SK-N-SH (cell line): ENCODE results near the gene DPY19L1.

ENCODE experiments used
- CHD2 ChIP-seq: fragments of 150-350 bp; IDR thresholded peaks from 2 replicates; pipeline ENCODE4 v1.6.1; 2018; ENCODE audit warnings: low read length; ENCODE audit not compliant: partially characterized antibody
- EP300 ChIP-seq, 2 experiments: IDR thresholded peaks; 2 replicates each; pipeline versions ENCODE4 v1.4.0 to v1.6.1; 2012; ENCODE audit warnings: borderline replicate concordance in 1 of 2, low read depth in 1 of 2, low read length in 1 of 2
- FOXM1 ChIP-seq: IDR thresholded peaks from 2 replicates; pipeline ENCODE4 v1.4.0; 2012; ENCODE audit warnings: low read depth, mild to moderate bottlenecking
- GABPA ChIP-seq: IDR thresholded peaks from 2 replicates; pipeline ENCODE4 v1.4.0; 2012; ENCODE audit warnings: low read depth, mild to moderate bottlenecking
- JUND ChIP-seq: IDR thresholded peaks from 2 replicates; pipeline ENCODE4 v1.4.0; 2012
- POLR2AphosphoS5 ChIP-seq: IDR thresholded peaks from 2 replicates; pipeline ENCODE4 v1.6.1; 2012; ENCODE audit warnings: low read depth, low read length
- RCOR1 ChIP-seq: fragments of 150-350 bp; IDR thresholded peaks from 2 replicates; pipeline ENCODE4 v1.6.1; 2017; ENCODE audit warnings: antibody characterized with exemption, low read length
- RXRA ChIP-seq: IDR thresholded peaks from 2 replicates; pipeline ENCODE4 v1.4.0; 2012; ENCODE audit warnings: low read depth, mild to moderate bottlenecking, borderline replicate concordance
- TAF1 ChIP-seq: IDR thresholded peaks from 2 replicates; pipeline ENCODE4 v1.6.1; 2012; ENCODE audit warnings: low read depth, mild to moderate bottlenecking, low read length, moderate library complexity, borderline replicate concordance
- YY1 ChIP-seq: IDR thresholded peaks from 2 replicates; pipeline ENCODE4 v1.4.0; 2012; ENCODE audit warnings: low read depth, mild to moderate bottlenecking
- TF ChIP-seq, protein P1 (sequence below): fragments of 200-600 bp; sonication (generic); IDR thresholded peaks from 2 replicates; pipeline ENCODE4 v1.6.1; 2017; ENCODE audit warnings: antibody characterized with exemption, mild to moderate bottlenecking, moderate library complexity
- TF ChIP-seq, protein P2 (sequence below): IDR thresholded peaks from 2 replicates; pipeline ENCODE4 v1.4.0; 2012; ENCODE audit warnings: low read depth
- TF ChIP-seq, protein P3 (sequence below): IDR thresholded peaks from 2 replicates; pipeline ENCODE4 v1.6.1; 2012; ENCODE audit warnings: mild to moderate bottlenecking, low read depth, low read length, moderate library complexity

DNA sequence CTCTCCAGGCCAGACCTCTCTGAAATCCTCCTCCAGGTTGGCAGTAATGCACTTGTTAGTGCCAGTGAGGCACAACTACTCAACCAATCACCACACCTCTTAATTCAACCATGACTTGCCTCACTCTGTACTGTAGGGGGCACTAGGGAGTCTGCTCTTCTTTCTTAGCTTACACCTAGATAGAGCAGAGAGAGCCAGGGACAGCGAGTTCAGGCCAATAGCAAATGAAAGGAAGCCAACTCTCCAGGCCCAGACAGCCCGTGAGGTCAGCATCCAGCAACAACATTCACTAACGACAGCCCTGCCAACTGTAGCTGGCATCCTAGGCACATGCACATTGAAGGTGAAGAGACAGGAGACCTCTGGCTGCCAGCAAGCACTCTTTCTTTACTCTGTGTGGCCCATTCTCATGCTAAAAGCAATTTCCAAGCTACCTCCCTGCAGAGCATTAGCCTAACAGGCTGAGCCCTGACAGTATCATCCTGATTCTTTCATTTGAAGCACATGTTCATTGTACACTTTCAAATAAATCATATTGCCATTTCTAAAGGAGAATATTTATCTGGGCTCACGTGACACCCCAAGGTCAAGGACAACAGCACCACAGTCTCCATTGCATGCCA is 136.3 kb downstream of the DPY19L1 start:
- TF ChIP-seq YY1 (no peak), POLR2AphosphoS5 (no peak), CHD2 (no peak), TAF1 (no peak), RXRA (no peak), EP300 (IDR thresholded peaks at IDR 0.05; ENCODE audit: borderline replicate concordance in 1 of 2, low read depth in 1 of 2, low read length in 1 of 2) (no peak), GABPA (no peak), JUND (no peak), FOXM1 (no peak), RCOR1 (no peak)
- TF ChIP-seq, protein P1, sequence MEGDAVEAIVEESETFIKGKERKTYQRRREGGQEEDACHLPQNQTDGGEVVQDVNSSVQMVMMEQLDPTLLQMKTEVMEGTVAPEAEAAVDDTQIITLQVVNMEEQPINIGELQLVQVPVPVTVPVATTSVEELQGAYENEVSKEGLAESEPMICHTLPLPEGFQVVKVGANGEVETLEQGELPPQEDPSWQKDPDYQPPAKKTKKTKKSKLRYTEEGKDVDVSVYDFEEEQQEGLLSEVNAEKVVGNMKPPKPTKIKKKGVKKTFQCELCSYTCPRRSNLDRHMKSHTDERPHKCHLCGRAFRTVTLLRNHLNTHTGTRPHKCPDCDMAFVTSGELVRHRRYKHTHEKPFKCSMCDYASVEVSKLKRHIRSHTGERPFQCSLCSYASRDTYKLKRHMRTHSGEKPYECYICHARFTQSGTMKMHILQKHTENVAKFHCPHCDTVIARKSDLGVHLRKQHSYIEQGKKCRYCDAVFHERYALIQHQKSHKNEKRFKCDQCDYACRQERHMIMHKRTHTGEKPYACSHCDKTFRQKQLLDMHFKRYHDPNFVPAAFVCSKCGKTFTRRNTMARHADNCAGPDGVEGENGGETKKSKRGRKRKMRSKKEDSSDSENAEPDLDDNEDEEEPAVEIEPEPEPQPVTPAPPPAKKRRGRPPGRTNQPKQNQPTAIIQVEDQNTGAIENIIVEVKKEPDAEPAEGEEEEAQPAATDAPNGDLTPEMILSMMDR: peak; percentile 41
- TF ChIP-seq, protein P2, sequence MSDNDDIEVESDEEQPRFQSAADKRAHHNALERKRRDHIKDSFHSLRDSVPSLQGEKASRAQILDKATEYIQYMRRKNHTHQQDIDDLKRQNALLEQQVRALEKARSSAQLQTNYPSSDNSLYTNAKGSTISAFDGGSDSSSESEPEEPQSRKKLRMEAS: no peak
- TF ChIP-seq, protein P3, sequence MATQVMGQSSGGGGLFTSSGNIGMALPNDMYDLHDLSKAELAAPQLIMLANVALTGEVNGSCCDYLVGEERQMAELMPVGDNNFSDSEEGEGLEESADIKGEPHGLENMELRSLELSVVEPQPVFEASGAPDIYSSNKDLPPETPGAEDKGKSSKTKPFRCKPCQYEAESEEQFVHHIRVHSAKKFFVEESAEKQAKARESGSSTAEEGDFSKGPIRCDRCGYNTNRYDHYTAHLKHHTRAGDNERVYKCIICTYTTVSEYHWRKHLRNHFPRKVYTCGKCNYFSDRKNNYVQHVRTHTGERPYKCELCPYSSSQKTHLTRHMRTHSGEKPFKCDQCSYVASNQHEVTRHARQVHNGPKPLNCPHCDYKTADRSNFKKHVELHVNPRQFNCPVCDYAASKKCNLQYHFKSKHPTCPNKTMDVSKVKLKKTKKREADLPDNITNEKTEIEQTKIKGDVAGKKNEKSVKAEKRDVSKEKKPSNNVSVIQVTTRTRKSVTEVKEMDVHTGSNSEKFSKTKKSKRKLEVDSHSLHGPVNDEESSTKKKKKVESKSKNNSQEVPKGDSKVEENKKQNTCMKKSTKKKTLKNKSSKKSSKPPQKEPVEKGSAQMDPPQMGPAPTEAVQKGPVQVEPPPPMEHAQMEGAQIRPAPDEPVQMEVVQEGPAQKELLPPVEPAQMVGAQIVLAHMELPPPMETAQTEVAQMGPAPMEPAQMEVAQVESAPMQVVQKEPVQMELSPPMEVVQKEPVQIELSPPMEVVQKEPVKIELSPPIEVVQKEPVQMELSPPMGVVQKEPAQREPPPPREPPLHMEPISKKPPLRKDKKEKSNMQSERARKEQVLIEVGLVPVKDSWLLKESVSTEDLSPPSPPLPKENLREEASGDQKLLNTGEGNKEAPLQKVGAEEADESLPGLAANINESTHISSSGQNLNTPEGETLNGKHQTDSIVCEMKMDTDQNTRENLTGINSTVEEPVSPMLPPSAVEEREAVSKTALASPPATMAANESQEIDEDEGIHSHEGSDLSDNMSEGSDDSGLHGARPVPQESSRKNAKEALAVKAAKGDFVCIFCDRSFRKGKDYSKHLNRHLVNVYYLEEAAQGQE: no peak
